Duodenal mucosa (tissue), 2 donors: Measurements from ENCODE around the gene SLC15A5.
A peak's percentile ranks its signal among the peaks of the same experiment; 100 is the strongest.

Experiments used
- H3K27ac ChIP-seq: one replicate; pipeline ENCODE4 v1.7.0; 2013; ENCODE audit warnings: low read depth, low read length
- H3K27me3 ChIP-seq, 2 donors: one replicate each; pipeline ENCODE4 v1.7.0; 2013; ENCODE audit warnings: low read length in 2 of 2, control low read depth in 1 of 2; ENCODE audit not compliant: insufficient read depth in 2 of 2, control insufficient read depth in 1 of 2
- H3K36me3 ChIP-seq, 2 donors: one replicate each; pipeline ENCODE4 v1.7.0; 2013; ENCODE audit warnings: low read length in 2 of 2, control low read depth in 1 of 2; ENCODE audit not compliant: insufficient read depth in 2 of 2, control insufficient read depth in 1 of 2
- H3K4me1 ChIP-seq, 2 donors: one replicate each; pipeline ENCODE4 v1.7.0; 2013; ENCODE audit warnings: low read length in 2 of 2, control low read depth in 1 of 2; ENCODE audit not compliant: insufficient read depth in 2 of 2, control insufficient read depth in 1 of 2
- H3K4me3 ChIP-seq, 2 donors: one replicate each; pipeline ENCODE4 v1.7.0; 2013; ENCODE audit warnings: low read length in 2 of 2, low read depth in 1 of 2
- H3K9ac ChIP-seq, 2 donors: one replicate each; pipeline ENCODE4 v1.7.0; 2013; ENCODE audit warnings: low read length in 2 of 2, low read depth in 1 of 2
- H3K9me3 ChIP-seq, 2 donors: one replicate each; pipeline ENCODE4 v1.7.0; 2013; ENCODE audit warnings: low read length in 2 of 2, control low read depth in 1 of 2; ENCODE audit not compliant: control insufficient read depth in 1 of 2

The SLC15A5 gene

DNA sequence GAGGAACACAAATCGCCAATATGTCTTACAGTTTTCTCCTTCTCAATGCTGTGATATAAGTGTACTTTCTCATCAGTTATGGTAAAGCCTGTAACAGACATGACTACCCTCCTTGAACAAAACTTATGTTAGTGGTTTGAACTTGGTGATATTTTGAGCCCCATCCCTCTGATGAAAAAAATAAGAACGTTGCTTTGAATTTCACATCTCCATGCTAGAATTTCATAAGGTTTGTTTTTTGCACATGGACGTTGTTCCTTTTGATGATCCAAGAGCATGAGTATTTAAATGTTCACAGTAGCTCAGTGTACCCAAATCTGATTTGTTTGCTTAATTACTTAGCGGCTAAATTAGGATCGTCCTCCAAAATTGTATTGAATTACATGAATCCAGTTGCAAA, at the start of gene SLC15A5:
SLC15A5 (minus strand) TSS at position 101 of the 400 bp plus-strand sequence; CDS start at position 101, 0 bp downstream.
- H3K27me3 ChIP-seq = no peaks in the 10 kb centered on the region
- H3K36me3 ChIP-seq = no peaks in the 10 kb centered on the region
- H3K27ac ChIP-seq = no peak within 1 kb of the TSS
- H3K4me3 ChIP-seq = no peak within 1 kb of the TSS
- H3K9me3 ChIP-seq = no peaks in the 10 kb centered on the region
- peaks cover 5 to 6% of the 10 kb centered on the region in 2 donors for H3K4me1 ChIP-seq
- no peak within 1 kb of the TSS for H3K9ac ChIP-seq

- Histone ChIP-seq H3K27me3 (no peaks in the 10 kb centered on the region), H3K36me3 (no peaks in the 10 kb centered on the region), H3K9ac (no peak overlapping the region), H3K9me3 (peaks cover 4 to 10% of the 10 kb centered on the region in 2 donors), H3K4me3 (no peak overlapping the region), H3K27ac (no peak overlapping the region), H3K4me1 (peaks cover 14 to 22% of the 10 kb centered on the region in 2 donors)
Observed at GRCh38 chr12:16325426-16325825, 47.9 kb upstream of the SLC15A5 start.

DNA sequence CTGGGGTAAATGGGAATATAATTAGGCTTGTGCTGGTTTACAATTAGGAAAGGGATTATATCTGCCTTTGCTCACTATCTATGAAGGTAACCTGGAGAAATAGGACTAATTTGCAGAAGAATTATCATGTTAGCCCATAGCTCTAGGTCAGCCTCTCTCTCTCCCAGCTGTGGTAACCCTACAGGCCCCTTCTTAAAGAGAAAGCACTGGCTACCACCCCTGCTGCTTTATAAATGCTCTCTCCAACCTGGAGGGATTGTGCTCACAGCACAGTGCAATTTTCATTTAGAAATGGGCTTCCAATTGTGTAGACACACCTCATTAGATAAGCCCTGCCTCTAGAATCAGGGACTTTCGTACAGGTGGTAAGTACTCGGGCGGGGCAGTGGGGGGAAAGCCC, 47.3 kb upstream of the SLC15A5 start:
- Histone ChIP-seq H3K9ac (no peak overlapping the region), H3K9me3 (peaks cover 4 to 10% of the 10 kb centered on the region in 2 donors), H3K27ac (no peak overlapping the region), H3K36me3 (no peaks in the 10 kb centered on the region), H3K27me3 (no peaks in the 10 kb centered on the region), H3K4me3 (peak overlapping the region in 1 of 2 donors; percentile 28), H3K4me1 (peaks cover 14 to 22% of the 10 kb centered on the region in 2 donors)

DNA sequence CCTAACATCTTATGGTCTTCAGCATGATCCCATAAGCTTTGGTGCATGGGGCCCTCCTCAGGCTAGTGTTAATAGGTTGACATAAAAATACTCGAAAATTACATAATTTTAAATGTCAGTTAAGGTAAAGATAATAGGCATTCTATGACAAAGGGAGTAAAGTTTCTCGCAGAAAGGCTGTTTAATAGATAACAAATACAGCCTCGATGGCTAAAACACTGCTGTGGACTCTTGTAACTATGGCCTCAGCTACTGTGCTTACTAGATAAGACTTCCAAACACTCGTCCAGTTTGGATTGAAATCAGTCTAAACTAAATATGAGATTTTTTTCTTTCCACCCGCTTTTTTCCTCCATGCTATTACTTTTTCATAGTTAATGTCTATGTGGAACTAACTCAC, 46.8 kb upstream of the SLC15A5 start:
- H3K4me1 ChIP-seq = peaks cover 14 to 22% of the 10 kb centered on the region in 2 donors
- no peak overlapping the region for H3K27ac ChIP-seq
- H3K9me3 ChIP-seq = peaks cover 4 to 10% of the 10 kb centered on the region in 2 donors
- no peaks in the 10 kb centered on the region for H3K36me3 ChIP-seq
- peak overlapping the region in 1 of 2 donors; percentile 28 for H3K4me3 ChIP-seq
- H3K9ac ChIP-seq = no peak overlapping the region
- no peaks in the 10 kb centered on the region for H3K27me3 ChIP-seq

DNA sequence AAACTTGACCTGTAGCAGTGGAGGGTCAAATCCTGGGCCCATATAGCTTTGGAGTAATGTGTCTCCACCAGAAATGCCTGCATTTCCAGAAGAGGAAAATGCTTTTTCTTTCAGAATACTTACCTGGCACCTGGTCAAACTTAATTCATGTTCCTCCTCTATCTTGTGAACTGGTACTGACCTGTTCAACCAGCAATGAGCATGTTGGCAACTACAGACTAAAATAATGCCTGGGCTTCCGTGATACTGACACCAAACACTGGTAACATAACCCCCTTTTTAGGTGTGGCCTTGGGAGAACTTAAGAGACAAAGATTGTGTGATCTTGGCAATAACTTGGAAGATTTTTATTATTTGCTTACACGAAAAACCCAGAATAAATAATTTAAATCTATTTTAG, 46.2 kb upstream of the SLC15A5 start:
- H3K9ac ChIP-seq = no peak overlapping the region
- H3K4me3 ChIP-seq = no peak overlapping the region
- H3K4me1 ChIP-seq = peaks cover 14 to 22% of the 10 kb centered on the region in 2 donors
- no peak overlapping the region for H3K27ac ChIP-seq
- peaks cover 4 to 10% of the 10 kb centered on the region in 2 donors for H3K9me3 ChIP-seq
- H3K36me3 ChIP-seq = no peaks in the 10 kb centered on the region
- H3K27me3 ChIP-seq = no peaks in the 10 kb centered on the region

GRCh38 chr12:16323010-16323409, 45.5 kb upstream of the SLC15A5 start:
- no peak overlapping the region for H3K27ac ChIP-seq
- H3K36me3 ChIP-seq = no peaks in the 10 kb centered on the region

GRCh38 chr12:16310934-16311333, 33.4 kb upstream of the SLC15A5 start:
- Histone ChIP-seq H3K27me3 (no peaks in the 10 kb centered on the region), H3K36me3 (no peaks in the 10 kb centered on the region), H3K4me3 (no peak overlapping the region), H3K9ac (no peak overlapping the region), H3K9me3 (no peaks in the 10 kb centered on the region), H3K4me1 (no peaks in the 10 kb centered on the region), H3K27ac (no peak overlapping the region)

More at GRCh38 chr12:16323010-16323409, 45.5 kb upstream of the SLC15A5 start:
- Histone ChIP-seq H3K9me3 (peaks cover 2 to 4% of the 10 kb centered on the region in 2 donors), H3K4me1 (peaks cover 14 to 22% of the 10 kb centered on the region in 2 donors), H3K27me3 (no peaks in the 10 kb centered on the region), H3K9ac (no peak overlapping the region), H3K4me3 (no peak overlapping the region)

DNA sequence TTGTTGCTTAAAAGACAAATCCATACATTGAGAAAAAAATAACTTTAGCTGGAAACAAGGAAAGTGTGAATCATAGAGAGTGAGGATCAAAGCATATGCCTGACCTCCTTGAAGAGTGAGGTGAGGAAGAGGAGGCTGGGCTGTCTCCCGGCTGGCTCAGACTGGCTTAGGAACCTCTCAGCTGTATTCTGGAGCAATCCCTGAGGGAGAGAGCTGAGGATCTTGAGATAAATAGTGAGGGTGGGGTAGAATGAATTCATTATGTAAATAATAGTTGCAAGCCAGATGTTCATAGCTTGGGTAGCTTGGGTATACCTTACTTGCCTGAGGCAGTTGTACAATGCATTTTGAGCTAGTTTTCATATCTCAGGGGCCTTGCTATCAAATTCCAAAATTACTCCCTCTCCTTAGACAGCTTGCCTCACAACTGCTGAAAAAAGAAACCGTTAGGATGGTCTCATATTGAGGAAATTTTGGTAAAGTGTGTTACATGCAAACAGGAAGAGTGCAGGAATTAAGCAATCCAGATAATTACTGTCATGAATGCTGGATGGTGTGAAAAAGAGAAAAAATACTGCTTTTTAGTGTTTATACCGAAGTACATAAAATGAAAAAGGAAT, 30.5 kb upstream of the SLC15A5 start:
- no peaks in the 10 kb centered on the region for H3K27me3 ChIP-seq
- no peak overlapping the region for H3K4me3 ChIP-seq
- no peaks in the 10 kb centered on the region for H3K4me1 ChIP-seq
- no peak overlapping the region for H3K27ac ChIP-seq
- H3K36me3 ChIP-seq = no peaks in the 10 kb centered on the region
- H3K9me3 ChIP-seq = no peaks in the 10 kb centered on the region
- H3K9ac ChIP-seq = no peak overlapping the region

- no peaks in the 10 kb centered on the region for H3K27me3 ChIP-seq
- no peak overlapping the region for H3K9ac ChIP-seq
- H3K9me3 ChIP-seq = no peaks in the 10 kb centered on the region
- no peaks in the 10 kb centered on the region for H3K36me3 ChIP-seq
- H3K4me1 ChIP-seq = no peaks in the 10 kb centered on the region
- H3K4me3 ChIP-seq = no peak overlapping the region
- no peak overlapping the region for H3K27ac ChIP-seq
Observed at GRCh38 chr12:16303939-16304338, 26.5 kb upstream of the SLC15A5 start.

DNA sequence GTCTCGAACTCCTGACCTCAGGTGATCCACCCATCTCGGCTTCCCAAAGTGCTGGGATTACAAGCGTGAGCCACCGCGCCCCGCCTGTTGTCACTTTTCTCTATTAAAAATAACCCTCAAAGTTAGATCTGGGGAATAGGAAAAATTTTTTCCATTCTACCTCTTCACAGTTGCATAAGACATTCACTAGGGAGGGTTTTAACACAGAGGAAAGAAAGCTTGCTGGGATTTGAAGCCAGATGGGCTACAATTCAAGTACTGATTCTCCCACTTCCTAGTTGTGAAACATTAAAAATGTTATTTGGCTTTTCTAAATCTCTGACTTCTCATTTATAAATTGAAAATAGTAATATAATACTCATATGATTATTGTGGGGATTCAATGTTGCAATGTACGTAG, 23.3 kb upstream of the SLC15A5 start:
- Histone ChIP-seq H3K4me3 (no peak overlapping the region), H3K27ac (no peak overlapping the region), H3K9me3 (no peaks in the 10 kb centered on the region), H3K4me1 (no peaks in the 10 kb centered on the region), H3K27me3 (no peaks in the 10 kb centered on the region), H3K9ac (no peak overlapping the region), H3K36me3 (no peaks in the 10 kb centered on the region)
